HG03097 (cell line): ENCODE measurements around the gene ABCB4.

ENCODE experiments used
- ATAC-seq: cut with Tn5 transposase; IDR thresholded peaks from one replicate; pipeline ENCODE4 v1.9.1; 2021; ENCODE audit not compliant: unreplicated experiment, low FRiP score

ABCB4 gene

DNA sequence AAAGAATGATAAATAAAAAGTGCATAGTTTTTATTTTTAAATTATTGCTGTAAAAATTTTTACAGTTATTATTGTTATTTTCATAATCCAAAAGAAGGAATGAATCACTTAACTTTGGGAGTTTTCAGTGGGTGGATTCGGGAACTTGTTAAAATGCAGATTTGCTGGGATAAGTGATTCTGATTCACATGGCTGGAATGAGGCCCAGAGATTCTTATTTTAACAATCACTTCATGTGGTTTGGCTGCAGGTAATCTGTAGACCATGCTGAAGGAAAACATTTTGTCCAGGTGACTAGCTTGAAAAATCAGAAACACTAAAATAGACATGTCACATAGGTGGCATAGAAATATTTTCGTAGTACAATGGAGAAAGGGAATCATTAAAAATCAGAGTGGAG is 116.1 kb downstream of the ABCB4 start:
- ATAC-seq, result no peak

DNA sequence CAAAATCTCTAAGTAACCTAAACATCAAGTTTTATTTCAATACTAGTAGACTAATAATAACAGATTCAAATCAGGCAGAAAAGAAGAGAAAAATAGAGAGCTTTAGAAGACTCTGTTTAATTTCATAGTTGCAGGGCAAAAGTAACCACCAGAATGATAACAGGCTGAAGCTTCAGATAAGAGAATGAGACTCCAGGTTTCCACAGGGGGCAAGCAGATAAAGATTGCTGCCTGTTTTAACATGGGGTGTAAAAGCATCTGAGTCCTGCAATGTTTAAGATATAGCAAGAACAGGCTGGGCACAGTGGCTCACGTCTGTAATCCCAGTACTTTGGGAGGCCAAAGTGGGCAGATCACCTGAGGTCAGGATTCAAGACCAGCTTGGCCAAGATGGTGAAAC is 119.0 kb downstream of the ABCB4 start:
- ATAC-seq, result no peak

DNA sequence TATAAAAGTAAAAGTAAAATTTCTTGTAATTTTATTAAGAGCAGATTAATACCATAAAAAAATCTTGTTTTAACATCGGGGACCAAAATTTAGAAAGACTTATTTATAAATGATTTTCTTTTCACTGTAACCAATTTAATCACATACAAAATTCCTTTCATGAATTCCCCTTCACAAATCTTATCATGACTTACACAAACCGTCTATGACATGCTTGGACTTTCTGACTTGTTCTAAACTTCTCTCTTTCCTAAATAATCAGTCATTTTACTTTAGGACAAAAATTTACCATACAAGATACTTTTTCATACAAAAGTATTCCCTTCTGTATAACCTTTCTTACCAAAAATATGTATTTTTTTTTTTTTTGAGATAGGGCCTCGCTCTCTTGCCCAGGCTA is 120.7 kb downstream of the ABCB4 start:
- no peak for ATAC-seq
